ENCODE results near the gene PRKCH.
"Not testable (repeated sequence)": the region's sequence is repeated elsewhere in the genome, so short reads cannot be mapped to it uniquely, and the experiment has no call there.

Gene PRKCH

DNA sequence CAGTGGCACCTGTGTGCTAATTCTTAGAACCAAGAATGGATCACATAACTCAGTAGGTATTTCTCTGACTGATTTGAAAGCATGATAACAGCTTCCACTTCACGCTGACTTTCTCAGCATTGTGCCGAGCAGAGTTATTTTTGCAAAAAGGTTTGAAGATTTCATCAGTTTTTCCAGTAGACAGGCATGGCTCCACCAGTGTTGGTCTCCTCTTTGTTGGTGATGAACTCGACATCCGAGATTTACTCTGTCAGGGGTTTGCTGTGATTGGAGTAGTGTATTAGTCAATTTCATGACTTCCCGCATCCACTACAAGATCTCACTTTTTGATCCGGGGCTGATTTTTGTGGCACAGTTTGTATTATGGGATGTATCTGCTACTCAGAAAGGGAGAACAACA, 85.3 kb downstream of the PRKCH start:
- H3K27ac ChIP-seq, result no peak overlapping the region
- TF ChIP-seq ZFX (IDR thresholded peaks at IDR 0.05; ENCODE audit: borderline replicate concordance), result no peak
- TF ChIP-seq, protein P1, sequence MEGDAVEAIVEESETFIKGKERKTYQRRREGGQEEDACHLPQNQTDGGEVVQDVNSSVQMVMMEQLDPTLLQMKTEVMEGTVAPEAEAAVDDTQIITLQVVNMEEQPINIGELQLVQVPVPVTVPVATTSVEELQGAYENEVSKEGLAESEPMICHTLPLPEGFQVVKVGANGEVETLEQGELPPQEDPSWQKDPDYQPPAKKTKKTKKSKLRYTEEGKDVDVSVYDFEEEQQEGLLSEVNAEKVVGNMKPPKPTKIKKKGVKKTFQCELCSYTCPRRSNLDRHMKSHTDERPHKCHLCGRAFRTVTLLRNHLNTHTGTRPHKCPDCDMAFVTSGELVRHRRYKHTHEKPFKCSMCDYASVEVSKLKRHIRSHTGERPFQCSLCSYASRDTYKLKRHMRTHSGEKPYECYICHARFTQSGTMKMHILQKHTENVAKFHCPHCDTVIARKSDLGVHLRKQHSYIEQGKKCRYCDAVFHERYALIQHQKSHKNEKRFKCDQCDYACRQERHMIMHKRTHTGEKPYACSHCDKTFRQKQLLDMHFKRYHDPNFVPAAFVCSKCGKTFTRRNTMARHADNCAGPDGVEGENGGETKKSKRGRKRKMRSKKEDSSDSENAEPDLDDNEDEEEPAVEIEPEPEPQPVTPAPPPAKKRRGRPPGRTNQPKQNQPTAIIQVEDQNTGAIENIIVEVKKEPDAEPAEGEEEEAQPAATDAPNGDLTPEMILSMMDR (IDR thresholded peaks at IDR 0.05), result no peak

- H3K27ac ChIP-seq, result no peak overlapping the region
- no peak for TF ChIP-seq ZFX (IDR thresholded peaks at IDR 0.05; ENCODE audit: borderline replicate concordance)
- TF ChIP-seq, protein P1 (IDR thresholded peaks at IDR 0.05), result no peak
These were observed 87.1 kb downstream of the PRKCH start for GRCh38 chr14:61408498-61408897.

GRCh38 chr14:61409782-61410181, 88.4 kb downstream of the PRKCH start:
- no peak for TF ChIP-seq ZFX (IDR thresholded peaks at IDR 0.05; ENCODE audit: borderline replicate concordance)
- TF ChIP-seq, protein P1 (IDR thresholded peaks at IDR 0.05), result no peak

GRCh38 chr14:61415934-61416333, 94.6 kb downstream of the PRKCH start:
- H3K27ac ChIP-seq, result not testable (repeated sequence)

More at GRCh38 chr14:61409782-61410181, 88.4 kb downstream of the PRKCH start:
- H3K27ac ChIP-seq, result no peak overlapping the region

DNA sequence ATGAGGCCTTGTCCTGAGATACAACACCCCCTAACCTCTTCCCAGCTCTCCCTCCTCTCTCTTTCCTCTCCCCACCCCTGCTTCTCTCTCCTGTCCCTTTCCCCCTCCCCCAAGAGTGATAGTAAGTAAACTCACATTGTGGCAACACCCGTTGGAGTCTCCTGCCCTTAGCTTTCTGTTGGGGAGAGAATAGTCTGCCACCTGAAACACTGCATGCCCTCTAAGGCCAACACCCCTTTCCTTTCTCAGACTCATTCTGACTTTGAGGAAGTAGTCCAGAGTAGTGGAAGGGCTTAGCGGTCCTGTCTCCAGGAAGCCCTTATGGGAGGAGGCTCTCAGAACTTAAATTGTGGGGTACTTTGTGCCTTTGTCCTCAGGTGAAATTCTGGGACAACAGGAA, 95.2 kb downstream of the PRKCH start:
- H3K27ac ChIP-seq, result no peak overlapping the region
- TF ChIP-seq, protein P1 (IDR thresholded peaks at IDR 0.05), result no peak
- no peak for TF ChIP-seq ZFX (IDR thresholded peaks at IDR 0.05; ENCODE audit: borderline replicate concordance)

DNA sequence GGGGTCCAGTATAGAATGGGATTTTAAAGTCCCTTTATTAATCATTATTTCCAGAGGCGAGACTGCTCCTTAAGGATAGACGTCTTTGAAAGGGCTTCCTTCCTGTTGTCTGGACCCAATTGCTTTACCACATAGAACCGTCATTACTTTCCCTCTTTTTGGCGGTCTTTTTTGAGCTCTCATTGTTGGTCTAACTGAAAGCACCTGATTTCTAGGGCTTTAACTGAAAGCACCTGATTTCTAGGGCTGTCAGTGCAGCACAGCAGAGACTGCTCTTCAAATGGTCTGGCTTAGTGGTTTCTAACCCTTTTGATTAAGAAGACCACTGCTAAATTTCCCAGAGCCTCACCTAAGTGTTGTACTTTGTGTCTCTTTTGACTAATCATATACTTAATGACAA, 95.8 kb downstream of the PRKCH start:
- TF ChIP-seq, protein P1 (IDR thresholded peaks at IDR 0.05), result no peak
- TF ChIP-seq ZFX (IDR thresholded peaks at IDR 0.05; ENCODE audit: borderline replicate concordance), result no peak
- H3K27ac ChIP-seq, result no peak overlapping the region

- no peak for TF ChIP-seq ZFX (IDR thresholded peaks at IDR 0.05; ENCODE audit: borderline replicate concordance)
- TF ChIP-seq, protein P1 (IDR thresholded peaks at IDR 0.05), result no peak
- H3K27ac ChIP-seq, result no peak overlapping the region
These were observed 96.6 kb downstream of the PRKCH start for GRCh38 chr14:61417883-61418455.

- no peak overlapping the region for H3K27ac ChIP-seq
These were observed 97.4 kb downstream of the PRKCH start for GRCh38 chr14:61418746-61419145.

More at GRCh38 chr14:61418746-61419145, 97.4 kb downstream of the PRKCH start:
- TF ChIP-seq, protein P1 (IDR thresholded peaks at IDR 0.05), result no peak
- no peak for TF ChIP-seq ZFX (IDR thresholded peaks at IDR 0.05; ENCODE audit: borderline replicate concordance)

Data from 22Rv1 (cell line).